ENCODE results near the gene NAV3.

GRCh38 chr12:77907936-77908335, 77.2 kb downstream of the NAV3 start:
- TF ChIP-seq CTCF (IDR thresholded peaks at IDR 0.05) (no peak), EZH2 (IDR thresholded peaks at IDR 0.05; ENCODE audit: borderline replicate concordance, insufficient read depth, low read depth, low read length, poor library complexity, severe bottlenecking) (no peak)
